Muscle of leg (tissue), 11 donors: Measurements from ENCODE around the gene FLRT1. TPM values are rescaled to one million over a fixed set of nuclear protein-coding genes. Genes with fewer than 3 reads are reported as not detected.

Source experiments
- DNase-seq: peaks from one replicate; pipeline ENCODE4 v3.0.0; 2013
- H3K27ac ChIP-seq: one replicate; pipeline ENCODE4 v1.5.1; 2013; ENCODE audit warnings: mild to moderate bottlenecking, low read length, control low read depth
- H3K27me3 ChIP-seq: one replicate; pipeline ENCODE4 v1.6.1; 2013; ENCODE audit warnings: low read length; ENCODE audit not compliant: control insufficient read depth, insufficient read depth
- H3K36me3 ChIP-seq: one replicate; pipeline ENCODE4 v1.6.1; 2013; ENCODE audit warnings: low read length; ENCODE audit not compliant: control insufficient read depth, insufficient read depth
- H3K4me1 ChIP-seq: one replicate; pipeline ENCODE4 v1.6.1; 2013; ENCODE audit warnings: low read length; ENCODE audit not compliant: control insufficient read depth, insufficient read depth
- H3K4me3 ChIP-seq: one replicate; pipeline ENCODE4 v1.5.1; 2013; ENCODE audit warnings: low read length, control low read depth
- H3K9me3 ChIP-seq: replicated peaks from 2 replicates; pipeline ENCODE4 v1.6.1; 2013; ENCODE audit warnings: low read depth, low read length; ENCODE audit not compliant: control insufficient read depth
- WGBS: methylation state at CpG from one replicate; pipeline ENCODE4 v1.1.5; 2013; ENCODE audit warnings: missing lambda C conversion rate; ENCODE audit not compliant: insufficient coverage; 5-methylcytosine and 5-hydroxymethylcytosine counted together
- polyA plus RNA-seq, 8 donors: library from polyadenylated mRNA; unstranded; fragments of 120-200 nt; gene quantifications; one replicate each; pipeline versions ENCODE4 v1.2.1 to v1.2.3, GENCODE V29; 2013; ENCODE audit warnings: inconsistent platforms in 1 of 8, low replicate concordance in 1 of 8; ENCODE audit not compliant: insufficient read length in 8 of 8, insufficient read depth in 1 of 8
- total RNA-seq: library from RNA; stranded (reverse); fragments of 120-200 nt; gene quantifications from one replicate; pipeline ENCODE4 v1.2.4, GENCODE V29; 2013

FLRT1 gene
- total and polyA plus RNA-seq, 9 donors = 1.2 to 6.2 (median 3.0) TPM

GRCh38 chr11:64025205-64025604 is 10.5 kb upstream of the FLRT1 start:
- no peaks in the 10 kb centered on the region for H3K9me3 ChIP-seq
- H3K4me3 ChIP-seq = no peak overlapping the region
- H3K36me3 ChIP-seq = no peaks in the 10 kb centered on the region
- no peak for DNase-seq
- 59% methylated on average over 3 of the region's 4 CpGs for WGBS
- H3K4me1 ChIP-seq = peaks cover 55% of the 10 kb centered on the region
- H3K27ac ChIP-seq = no peak overlapping the region
- H3K27me3 ChIP-seq = peaks cover 9% of the 10 kb centered on the region

- 88% methylated on average over 3 of the region's 7 CpGs for WGBS
These were observed 9.0 kb upstream of the FLRT1 start for GRCh38 chr11:64026575-64027205.

GRCh38 chr11:64027651-64028397 is 7.9 kb upstream of the FLRT1 start:
- Histone ChIP-seq H3K4me1 (peaks cover 40% of the 10 kb centered on the region), H3K27ac (no peak overlapping the region), H3K4me3 (no peak overlapping the region), H3K9me3 (no peaks in the 10 kb centered on the region), H3K27me3 (peaks cover 13% of the 10 kb centered on the region), H3K36me3 (no peaks in the 10 kb centered on the region)
- 44% methylated on average over 9 of the region's 20 CpGs for WGBS
- DNase-seq = peak; percentile 71

More at GRCh38 chr11:64026575-64027205, 9.0 kb upstream of the FLRT1 start:
- DNase-seq = no peak
- no peaks in the 10 kb centered on the region for H3K36me3 ChIP-seq
- peaks cover 48% of the 10 kb centered on the region for H3K4me1 ChIP-seq
- H3K4me3 ChIP-seq = no peak overlapping the region
- H3K27me3 ChIP-seq = peaks cover 9% of the 10 kb centered on the region
- no peaks in the 10 kb centered on the region for H3K9me3 ChIP-seq
- no peak overlapping the region for H3K27ac ChIP-seq

- peak; percentile 46 for DNase-seq
- 7% methylated on average over 6 of the region's 22 CpGs for WGBS
- peaks cover 16% of the 10 kb centered on the region for H3K27me3 ChIP-seq
These were observed 7.2 kb upstream of the FLRT1 start for GRCh38 chr11:64028398-64029115.

GRCh38 chr11:64029773-64030172 is 6.0 kb upstream of the FLRT1 start:
- Histone ChIP-seq H3K4me3 (no peak overlapping the region), H3K4me1 (peaks cover 32% of the 10 kb centered on the region), H3K27ac (no peak overlapping the region), H3K36me3 (no peaks in the 10 kb centered on the region), H3K27me3 (peaks cover 26% of the 10 kb centered on the region), H3K9me3 (no peaks in the 10 kb centered on the region)
- no peak for DNase-seq
- WGBS = 46% methylated on average over 6 of the region's 8 CpGs

More at GRCh38 chr11:64028398-64029115, 7.2 kb upstream of the FLRT1 start:
- no peak overlapping the region for H3K27ac ChIP-seq
- no peak overlapping the region for H3K4me3 ChIP-seq
- H3K9me3 ChIP-seq = no peaks in the 10 kb centered on the region
- no peaks in the 10 kb centered on the region for H3K36me3 ChIP-seq
- H3K4me1 ChIP-seq = peaks cover 36% of the 10 kb centered on the region

- WGBS = 78% methylated on average over 2 of the region's 3 CpGs
- Histone ChIP-seq H3K4me1 (peaks cover 34% of the 10 kb centered on the region), H3K9me3 (no peaks in the 10 kb centered on the region), H3K4me3 (no peak overlapping the region), H3K27me3 (peaks cover 31% of the 10 kb centered on the region), H3K27ac (no peak overlapping the region), H3K36me3 (no peaks in the 10 kb centered on the region)
- no peak for DNase-seq
These were observed 4.7 kb upstream of the FLRT1 start for GRCh38 chr11:64031001-64031400.

- Histone ChIP-seq H3K36me3 (no peaks in the 10 kb centered on the region), H3K27ac (no peak overlapping the region), H3K27me3 (peaks cover 37% of the 10 kb centered on the region), H3K4me1 (peaks cover 41% of the 10 kb centered on the region), H3K4me3 (no peak overlapping the region), H3K9me3 (no peaks in the 10 kb centered on the region)
- WGBS = 73% methylated on average over 2 of the region's 4 CpGs
- DNase-seq = no peak
These were observed 3.7 kb upstream of the FLRT1 start for GRCh38 chr11:64032050-64032449.

GRCh38 chr11:64034411-64034811 is 1.3 kb upstream of the FLRT1 start:
- WGBS = 51% methylated on average over 9 of the region's 9 CpGs
- DNase-seq = no peak
- no peaks in the 10 kb centered on the region for H3K36me3 ChIP-seq
- no peak overlapping the region for H3K4me3 ChIP-seq
- H3K9me3 ChIP-seq = no peaks in the 10 kb centered on the region
- no peak overlapping the region for H3K27ac ChIP-seq
- H3K4me1 ChIP-seq = peaks cover 29% of the 10 kb centered on the region
- peaks cover 35% of the 10 kb centered on the region for H3K27me3 ChIP-seq

GRCh38 chr11:64035081-64035524 is 628 bp upstream of the FLRT1 start:
- no peak for DNase-seq
- H3K27me3 ChIP-seq = peaks cover 37% of the 10 kb centered on the region

More at GRCh38 chr11:64035081-64035524, 628 bp upstream of the FLRT1 start:
- Histone ChIP-seq H3K9me3 (no peaks in the 10 kb centered on the region), H3K4me1 (peaks cover 25% of the 10 kb centered on the region), H3K36me3 (no peaks in the 10 kb centered on the region), H3K27ac (no peak overlapping the region), H3K4me3 (peak overlapping the region; percentile 19)
- 12% methylated on average over 8 of the region's 17 CpGs for WGBS
